Upper lobe of left lung (tissue), 4 donors: ENCODE measurements around the gene PAQR5.
"Not testable (repeated sequence)": the region's sequence is repeated elsewhere in the genome, so short reads cannot be mapped to it uniquely, and the experiment has no call there.

Source experiments
- CTCF ChIP-seq, 6 experiments: fragments of 450-650 bp in 4 of 6; fragments of 200-600 bp in 2 of 6; sonication (generic) in 2 of 6; IDR thresholded peaks; one replicate each; pipeline ENCODE4 v1.5.1; 2016 to 2019; ENCODE audit warnings: antibody characterized with exemption in 6 of 6
- EP300 ChIP-seq, 4 donors: sonication (generic); formaldehyde crosslinking; IDR thresholded peaks; one replicate each; pipeline ENCODE4 v1.5.1; 2017; ENCODE audit warnings: antibody characterized with exemption in 4 of 4, control low read depth in 2 of 4
- POLR2A ChIP-seq, 4 donors: fragments of 450-650 bp; IDR thresholded peaks; one replicate each; pipeline ENCODE4 v1.5.1; 2016 to 2017; ENCODE audit warnings: antibody characterized with exemption in 4 of 4, mild to moderate bottlenecking in 2 of 4
- POLR2AphosphoS5 ChIP-seq, 2 donors: sonication (generic); formaldehyde crosslinking; IDR thresholded peaks; one replicate each; pipeline ENCODE4 v1.5.1; 2017; ENCODE audit warnings: antibody characterized with exemption in 2 of 2

DNA sequence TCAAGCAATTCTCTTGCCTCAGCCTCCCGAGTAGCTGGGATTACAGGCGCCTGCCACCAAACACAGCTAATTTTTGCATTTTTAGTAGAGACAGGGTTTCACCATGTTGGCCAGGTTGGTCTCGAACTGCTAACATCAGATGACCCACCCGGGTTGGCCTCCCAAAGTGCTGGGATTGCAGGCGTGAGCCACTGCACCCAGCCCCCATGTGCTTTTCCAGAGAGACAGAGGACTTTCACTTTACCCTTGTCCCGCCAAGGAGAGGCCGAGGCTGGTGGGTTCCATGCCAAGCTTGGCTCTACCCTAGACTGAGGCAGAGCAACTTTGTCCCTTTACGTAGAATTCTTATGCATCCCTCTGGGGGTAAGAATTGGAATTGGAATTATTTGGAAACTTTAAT lies 2.4 kb downstream of the PAQR5 start:
- TF ChIP-seq EP300, CTCF, POLR2A, POLR2AphosphoS5 (IDR thresholded peaks at IDR 0.05): not testable (repeated sequence)
